HCEC 1CT (cell line): ENCODE results near the gene TM6SF1.
A peak's percentile ranks its signal among the peaks of the same experiment; 100 is the strongest.
"Not testable (repeated sequence)": the region's sequence is repeated elsewhere in the genome, so short reads cannot be mapped to it uniquely, and the experiment has no call there.

ENCODE experiments used
- DNase-seq: peaks from one replicate; pipeline ENCODE4 v3.0.0-alpha.2; 2017

The TM6SF1 gene

GRCh38 chr15:83106994-83107840, at the start of gene TM6SF1:
Gene TM6SF1 (plus strand): TSS chr15:83107645. CDS start chr15:83107681, 36 bp downstream.
- DNase-seq = no peak

DNA sequence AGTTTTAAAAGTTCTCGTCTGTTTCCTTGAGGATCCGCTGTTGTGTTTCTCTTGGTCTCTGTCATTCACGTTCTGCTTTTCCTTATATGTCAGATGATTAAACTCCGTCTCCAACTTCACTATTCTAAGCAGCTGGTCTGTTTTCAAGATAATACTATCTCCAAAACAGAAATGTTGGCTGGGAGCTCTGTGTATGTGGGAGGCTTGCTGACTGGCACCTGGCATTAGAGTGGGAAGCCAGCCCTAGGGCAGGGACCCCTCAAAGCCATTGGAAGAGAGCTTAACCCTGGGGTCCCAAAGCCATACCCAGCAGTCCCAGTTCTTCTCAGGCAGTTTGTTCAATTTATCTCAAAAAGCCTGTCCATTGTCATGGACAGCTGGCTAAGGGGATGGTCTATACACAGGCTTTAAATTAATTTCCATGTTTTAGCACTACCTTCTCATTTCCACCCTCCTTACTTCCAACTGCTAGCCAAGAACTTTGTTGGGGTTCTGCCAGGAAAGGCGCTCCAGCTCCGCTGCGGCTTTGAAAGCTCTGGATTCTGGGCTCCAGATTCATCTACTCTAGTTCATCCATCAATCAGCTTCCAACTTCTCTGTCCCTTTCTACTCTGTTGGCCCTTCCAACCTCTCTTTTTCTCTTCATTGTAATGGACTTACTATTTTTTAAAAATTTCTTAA, 49.6 kb upstream of the TM6SF1 start:
- DNase-seq = no peak

DNA sequence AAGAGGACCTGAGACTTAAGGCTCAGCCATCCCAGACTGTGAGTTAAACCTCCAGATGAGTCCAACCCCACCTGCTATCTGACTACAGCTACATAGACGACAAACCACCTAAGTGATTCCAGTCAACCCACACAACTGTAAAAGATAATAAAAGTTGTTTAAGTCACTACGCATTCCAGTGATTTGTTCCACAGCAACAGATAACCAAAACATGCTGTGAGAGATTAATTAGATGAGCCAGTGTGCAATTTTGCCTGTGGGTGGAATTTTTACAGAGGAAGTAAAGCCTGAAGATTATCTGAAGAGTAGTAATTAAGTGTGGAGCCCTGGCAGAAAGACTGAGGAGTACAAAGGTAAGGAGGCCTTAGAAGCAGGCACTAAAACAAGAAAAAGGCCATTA, 45.8 kb upstream of the TM6SF1 start:
- no peak for DNase-seq

DNA sequence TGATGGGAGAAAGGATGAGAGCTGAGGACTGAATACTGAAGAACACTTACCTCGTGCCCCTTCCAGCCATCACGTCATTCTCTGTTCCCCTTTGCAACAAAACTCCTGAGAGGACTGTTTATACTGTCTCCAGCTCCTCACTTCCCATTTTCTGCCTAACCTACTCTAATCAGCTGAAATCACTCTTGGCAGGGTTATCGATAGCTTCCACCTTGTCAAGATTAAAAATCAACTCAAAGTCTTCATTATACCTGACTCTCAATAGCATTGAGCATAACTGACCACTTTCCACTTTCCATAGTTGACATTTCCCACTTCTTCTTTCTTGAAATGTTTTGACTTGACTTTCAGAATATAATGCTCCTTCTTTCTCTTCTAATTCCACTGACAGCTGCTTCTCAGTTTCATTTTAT, 44.7 kb upstream of the TM6SF1 start:
- DNase-seq = no peak

DNA sequence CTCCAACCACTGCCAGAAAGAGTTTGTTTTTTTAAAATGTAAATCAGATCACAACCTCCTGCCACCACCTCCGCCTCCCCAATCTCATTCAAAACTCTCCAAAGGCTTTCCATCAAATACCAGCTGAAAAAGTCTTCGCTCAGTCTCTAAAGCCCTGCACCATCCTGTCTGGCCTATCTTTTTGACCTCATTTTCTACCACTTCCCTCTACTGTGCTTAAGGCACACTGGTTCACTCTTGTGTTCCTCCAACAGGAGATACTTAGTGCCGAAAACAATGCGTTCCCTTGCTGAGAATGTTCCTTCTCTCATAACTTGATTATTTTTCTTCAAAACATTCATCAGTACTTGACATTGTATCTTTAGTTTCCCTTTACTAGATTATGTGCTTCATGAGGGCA, 43.9 kb upstream of the TM6SF1 start:
- DNase-seq = no peak

DNA sequence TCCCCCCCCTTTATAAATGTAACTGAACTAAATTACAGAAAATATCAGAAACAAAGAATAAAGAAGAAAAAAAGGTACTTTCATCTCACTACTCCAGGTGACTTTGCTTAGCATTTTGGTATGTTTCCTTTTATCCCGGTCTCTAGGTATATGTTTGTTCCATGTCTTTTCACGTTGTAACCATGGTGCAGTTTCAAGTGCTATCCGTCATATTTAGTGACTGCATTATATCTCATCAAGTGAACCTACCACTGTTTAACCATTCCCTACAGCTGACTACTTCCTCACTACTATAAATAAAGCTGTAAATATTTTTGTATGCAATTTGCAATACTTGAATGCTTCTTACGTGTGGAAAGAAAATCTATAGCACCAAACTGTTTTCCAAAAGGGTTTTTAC, 42.6 kb upstream of the TM6SF1 start:
- peak; percentile 54 for DNase-seq

- no peak for DNase-seq
Observed at GRCh38 chr15:83065431-83065830, 42.0 kb upstream of the TM6SF1 start.

DNA sequence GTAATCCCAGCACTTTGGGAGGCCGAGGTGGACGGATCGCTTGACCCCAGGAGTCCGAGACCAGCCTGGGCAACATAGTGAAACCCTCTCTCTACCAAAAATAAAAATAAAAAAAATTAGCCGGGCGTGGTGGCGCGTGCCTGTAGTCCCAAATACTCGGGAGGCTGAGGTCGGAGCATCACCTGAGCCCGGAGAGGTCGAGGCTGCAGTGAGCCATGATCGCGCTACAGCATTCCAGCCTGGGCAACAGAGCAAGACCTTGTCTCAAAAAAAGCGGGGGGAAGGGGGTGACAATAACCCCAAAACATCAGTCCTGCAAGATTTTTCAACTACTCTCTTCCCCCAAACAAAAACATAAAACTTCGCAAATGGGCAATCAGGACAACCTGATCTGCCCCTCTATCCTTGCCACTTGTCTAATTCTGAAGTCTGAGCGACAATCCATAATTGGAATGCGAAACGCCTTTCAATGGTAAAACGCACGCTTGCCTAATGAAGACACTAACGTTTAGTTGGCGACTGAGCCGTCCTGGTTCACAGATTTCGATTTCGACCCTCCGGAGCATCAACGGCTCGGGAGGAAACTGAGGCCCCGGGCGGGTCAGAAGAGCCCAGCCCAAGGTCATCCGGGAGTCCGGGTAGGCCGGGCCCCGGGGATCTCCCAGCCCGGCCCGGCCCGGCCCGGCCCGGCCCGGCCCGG, 41.3 kb upstream of the TM6SF1 start:
- DNase-seq = no peak

DNA sequence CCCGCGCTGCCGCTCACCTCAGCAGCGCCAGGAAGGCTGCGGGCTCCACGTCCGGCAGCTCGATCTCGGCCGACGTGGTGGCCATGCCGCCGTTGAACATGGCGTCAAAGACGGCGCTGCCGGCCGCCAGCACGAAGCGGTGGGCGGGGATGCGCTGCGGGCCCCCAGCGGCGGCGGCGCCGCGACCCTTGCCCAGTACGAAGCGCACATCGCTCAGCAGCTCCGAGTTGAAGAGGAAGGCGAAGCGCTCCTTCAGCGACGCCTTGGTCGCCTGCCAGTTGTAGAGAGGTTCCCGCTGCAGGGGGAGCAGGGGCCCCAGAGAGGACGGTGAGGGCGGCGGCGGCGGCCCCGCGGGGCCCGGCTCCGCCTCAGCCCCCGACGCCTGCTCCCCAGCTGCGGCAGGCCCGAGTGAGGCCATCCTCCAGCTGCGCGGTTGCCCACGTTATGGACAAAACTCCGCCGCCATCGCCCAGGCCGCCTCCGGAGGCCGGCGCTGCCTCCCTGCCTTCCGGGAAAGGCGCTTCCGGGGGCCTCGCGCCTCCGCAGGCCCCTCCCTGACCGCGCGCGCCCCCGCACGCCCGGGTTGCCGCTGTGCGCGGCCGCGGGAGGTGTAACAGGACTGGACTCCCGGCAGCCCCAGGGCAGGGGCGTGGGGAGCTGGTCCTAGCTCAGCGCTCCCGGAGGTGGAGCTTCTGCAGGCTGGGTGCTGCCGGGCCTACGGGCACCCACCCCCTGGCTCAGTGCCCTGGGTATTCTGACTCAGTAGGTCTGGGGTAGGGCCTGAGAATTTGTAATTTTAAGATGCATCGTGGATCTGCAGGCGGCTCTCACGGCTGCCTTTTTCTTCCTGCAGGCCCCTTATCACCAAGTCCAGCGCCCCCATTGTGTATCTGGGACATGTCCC, 40.5 kb upstream of the TM6SF1 start, which contains the start of gene BTBD1:
BTBD1 (minus strand) TSS at position 519 of the 904 bp plus-strand sequence; CDS start at position 418, 101 bp downstream.
- DNase-seq = peak; percentile 97

- DNase-seq = no peak
Observed at GRCh38 chr15:83067638-83067962, 39.8 kb upstream of the TM6SF1 start.

GRCh38 chr15:83068054-83068453, 39.4 kb upstream of the TM6SF1 start:
- DNase-seq = no peak

DNA sequence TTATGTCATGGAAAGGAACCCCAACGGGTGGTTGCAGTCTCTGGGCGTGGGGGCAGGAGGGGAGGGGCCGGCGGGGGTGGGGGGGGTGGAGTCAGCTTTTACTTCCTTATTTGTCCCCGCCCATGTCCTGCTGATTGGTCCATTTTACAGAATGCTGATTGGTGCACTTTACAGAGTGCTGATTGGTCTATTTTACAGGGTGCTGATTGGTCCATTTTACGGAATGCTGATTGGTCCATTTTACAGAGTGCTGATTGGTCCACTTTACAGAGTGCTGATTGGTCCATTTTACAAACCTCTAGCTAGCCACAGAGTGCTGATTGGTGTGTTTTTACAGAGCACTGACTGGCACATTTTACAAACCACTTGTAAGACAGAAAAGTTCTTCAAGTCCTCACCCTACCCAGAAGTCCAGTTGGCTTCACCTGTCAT, 38.2 kb upstream of the TM6SF1 start:
- DNase-seq = not testable (repeated sequence)

GRCh38 chr15:83077491-83078230, 29.8 kb upstream of the TM6SF1 start:
- no peak for DNase-seq

- DNase-seq = no peak
Observed at GRCh38 chr15:83078712-83079111, 28.7 kb upstream of the TM6SF1 start.

DNA sequence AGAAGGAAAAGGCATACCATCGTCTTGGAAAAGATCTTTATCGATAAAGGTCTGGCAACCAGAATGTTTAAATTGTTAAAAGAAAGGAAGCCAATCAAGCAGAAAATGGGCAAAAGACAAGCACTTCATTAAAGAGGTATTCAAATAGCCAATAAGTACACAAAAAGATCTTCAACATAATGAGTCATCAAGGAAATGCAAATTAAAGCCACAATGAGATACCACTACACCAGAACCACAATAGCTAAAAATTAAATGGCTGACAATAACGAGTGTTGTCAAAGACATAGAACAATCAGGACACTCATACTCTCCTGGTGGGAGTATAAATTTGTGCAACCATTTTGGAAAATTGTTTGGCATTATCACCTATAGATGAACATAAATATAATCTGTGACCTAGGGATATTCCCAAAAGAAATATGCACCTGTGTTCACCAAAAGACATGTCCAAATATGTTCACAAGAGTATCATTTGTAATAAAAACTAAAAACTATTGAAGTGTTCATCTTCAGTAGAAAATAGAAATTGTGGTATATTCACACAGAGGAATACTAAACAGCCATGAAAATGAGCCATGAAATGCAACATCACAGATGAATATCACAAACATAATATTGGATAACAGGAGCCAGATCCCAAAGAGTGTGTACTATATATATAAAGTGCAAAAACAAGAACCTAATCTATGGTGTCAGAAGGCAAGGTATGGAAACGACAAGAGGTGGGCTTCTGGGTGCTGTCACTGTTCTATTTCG, 26.0 kb upstream of the TM6SF1 start:
- no peak for DNase-seq

- no peak for DNase-seq
Observed at GRCh38 chr15:83082730-83083386, 24.6 kb upstream of the TM6SF1 start.

- not testable (repeated sequence) for DNase-seq
Observed at GRCh38 chr15:83085461-83085860, 22.0 kb upstream of the TM6SF1 start.

GRCh38 chr15:83085864-83086552, 21.4 kb upstream of the TM6SF1 start:
- DNase-seq = not testable (repeated sequence)

DNA sequence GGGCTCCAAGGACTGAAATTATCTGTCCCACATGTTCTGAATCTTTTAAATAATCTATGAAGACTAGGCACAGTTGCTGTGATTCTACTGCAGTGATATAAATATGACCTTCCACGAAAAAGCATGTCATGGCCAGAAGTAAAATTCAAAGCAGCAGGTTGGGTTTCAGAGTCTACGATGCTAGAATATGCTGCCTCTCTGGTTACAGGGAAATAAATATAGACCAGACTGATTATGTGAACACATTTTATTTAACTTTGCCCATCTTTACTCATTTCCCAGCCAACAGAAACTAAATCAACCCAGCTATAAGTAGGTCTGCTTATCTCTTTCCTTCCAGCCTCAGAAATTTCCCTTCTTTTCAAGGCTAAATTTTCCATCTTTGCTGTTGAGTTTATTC, 19.9 kb upstream of the TM6SF1 start:
- no peak for DNase-seq

GRCh38 chr15:83088876-83089275, 18.6 kb upstream of the TM6SF1 start:
- no peak for DNase-seq
